HepG2 (cell line): ENCODE results near the gene SLC7A8. TPM values are rescaled to one million over a fixed set of nuclear protein-coding genes. Genes with fewer than 3 reads are reported as not detected.

Experiments used
- CENPX ChIP-seq: sonication (generic); formaldehyde crosslinking; IDR thresholded peaks from 2 replicates; pipeline ENCODE4 v1.9.0; 2021; ENCODE audit warnings: mild to moderate bottlenecking, missing genetic modification reagents, moderate library complexity
- FOXO4 ChIP-seq: sonication (generic); formaldehyde crosslinking; conservative IDR thresholded peaks from 2 replicates; pipeline ENCODE4 v1.8.1; 2023; ENCODE audit warnings: missing genetic modification reagents
- HDAC1 ChIP-seq: sonication (generic); formaldehyde crosslinking; IDR thresholded peaks from 2 replicates; pipeline ENCODE4 v1.5.1; 2020; ENCODE audit warnings: mild to moderate bottlenecking, missing genetic modification reagents
- HNRNPL ChIP-seq: fragments of 200-400 bp; formaldehyde crosslinking; IDR thresholded peaks from 2 replicates; pipeline ENCODE4 v1.6.1; 2017; ENCODE audit warnings: mild to moderate bottlenecking, low read depth, low read length
- MEF2D ChIP-seq: sonication (generic); formaldehyde crosslinking; IDR thresholded peaks from 2 replicates; pipeline ENCODE4 v1.5.1; 2020; ENCODE audit warnings: mild to moderate bottlenecking, missing genetic modification reagents
- MEIS1 ChIP-seq: sonication (generic); formaldehyde crosslinking; IDR thresholded peaks from 2 replicates; pipeline ENCODE4 v1.9.0; 2021; ENCODE audit warnings: mild to moderate bottlenecking, missing genetic modification reagents, moderate library complexity, borderline replicate concordance
- NR2F6 ChIP-seq, 2 experiments: IDR thresholded peaks; 2 replicates each; pipeline ENCODE4 v1.6.1; 2016; ENCODE audit warnings: antibody characterized with exemption in 1 of 2, mild to moderate bottlenecking in 1 of 2
- PHF20 ChIP-seq: sonication (generic); formaldehyde crosslinking; IDR thresholded peaks from 2 replicates; pipeline ENCODE4 v1.5.0; 2020; ENCODE audit warnings: mild to moderate bottlenecking, missing genetic modification reagents
- SMARCE1 ChIP-seq: fragments of 450-650 bp; IDR thresholded peaks from 2 replicates; pipeline ENCODE4 v1.6.1; 2017; ENCODE audit warnings: borderline replicate concordance
- SRY ChIP-seq: sonication (generic); formaldehyde crosslinking; IDR thresholded peaks from 2 replicates; pipeline ENCODE4 v1.8.0; 2022; ENCODE audit warnings: mild to moderate bottlenecking, missing genetic modification reagents
- STAG1 ChIP-seq: sonication (generic); formaldehyde crosslinking; IDR thresholded peaks from 2 replicates; pipeline ENCODE4 v1.4.0; 2020; ENCODE audit warnings: missing genetic modification reagents
- TBL1XR1 ChIP-seq: fragments of 150-350 bp; IDR thresholded peaks from 2 replicates; pipeline ENCODE4 v1.6.1; 2014; ENCODE audit warnings: borderline replicate concordance, low read length; ENCODE audit not compliant: partially characterized antibody
- ZBTB20 ChIP-seq: sonication (generic); formaldehyde crosslinking; IDR thresholded peaks from 2 replicates; pipeline ENCODE4 v1.8.1; 2023; ENCODE audit warnings: missing genetic modification reagents, low read depth, mild to moderate bottlenecking, borderline replicate concordance
- ZBTB3 ChIP-seq: sonication (generic); formaldehyde crosslinking; IDR thresholded peaks from 2 replicates; pipeline ENCODE4 v1.4.0; 2020; ENCODE audit warnings: low read depth, mild to moderate bottlenecking, moderate library complexity, missing genetic modification reagents, borderline replicate concordance
- ZFYVE20 ChIP-seq: sonication (generic); formaldehyde crosslinking; IDR thresholded peaks from 2 replicates; pipeline ENCODE4 v1.8.0; 2023; ENCODE audit warnings: low read depth, mild to moderate bottlenecking, moderate library complexity, missing genetic modification reagents, borderline replicate concordance
- ZGPAT ChIP-seq: IDR thresholded peaks from 2 replicates; pipeline ENCODE4 v1.6.1; 2016; ENCODE audit warnings: mild to moderate bottlenecking
- ZNF326 ChIP-seq: sonication (generic); formaldehyde crosslinking; IDR thresholded peaks from 2 replicates; pipeline ENCODE4 v1.4.0; 2020; ENCODE audit warnings: missing genetic modification reagents, borderline replicate concordance
- ZNF546 ChIP-seq: sonication (generic); formaldehyde crosslinking; conservative IDR thresholded peaks from 2 replicates; pipeline ENCODE4 v1.8.1; 2023; ENCODE audit warnings: mild to moderate bottlenecking, missing genetic modification reagents
- polyA plus RNA-seq, 8 experiments: library from polyadenylated mRNA; depleted of rRNA in 3 of 8; stranded (reverse) in 7 of 8; unstranded in 1 of 8; fragments of >200 nt; fragmentation: Illumina TruSeq in 4 of 8; extraction: Trizol in 4 of 8; gene quantifications; 2 replicates each; pipeline versions ENCODE4 v1.2.1 to v1.2.3, GENCODE V29; 2011 to 2016; ENCODE audit warnings: low read depth in 4 of 8, missing spikeins in 1 of 8, mixed read lengths in 1 of 8; ENCODE audit not compliant: insufficient read depth in 1 of 8
- total RNA-seq, 5 experiments: library from RNA; depleted of rRNA; stranded (reverse); fragments of >200 nt; fragmentation: Illumina TruSeq; extraction: Trizol; gene quantifications; 2 replicates each; pipeline ENCODE4 v1.2.3, GENCODE V29; 2016; ENCODE audit warnings: low read depth in 1 of 5
- TF ChIP-seq, protein P1 (sequence below): sonication (generic); formaldehyde crosslinking; IDR thresholded peaks from 2 replicates; pipeline ENCODE4 v1.5.0; 2020; ENCODE audit warnings: missing genetic modification reagents
- TF ChIP-seq, protein P2 (sequence below): sonication (generic); formaldehyde crosslinking; IDR thresholded peaks from 2 replicates; pipeline ENCODE4 v1.5.0; 2020; ENCODE audit warnings: mild to moderate bottlenecking, missing genetic modification reagents
- TF ChIP-seq, protein P3 (sequence below): sonication (generic); formaldehyde crosslinking; IDR thresholded peaks from 2 replicates; pipeline ENCODE4 v1.4.0; 2020; ENCODE audit warnings: missing genetic modification reagents

The SLC7A8 gene
- total and polyA plus RNA-seq, 2 of the 13 experiments (the other 11 are each of a cell fraction or from before 2014, with no cell fraction given) = 0.25 TPM; not detected in 1

GRCh38 chr14:23094666-23095195 is 88.7 kb downstream of the SLC7A8 start, which contains the start of gene ACIN1 (continued):
- TF ChIP-seq ZGPAT (CRISPR knock-in tag) = peak; percentile 97
- TF ChIP-seq ZBTB20 (CRISPR knock-in tag) = peak; percentile 91
- TF ChIP-seq FOXO4 (CRISPR knock-in tag) = peak; percentile 99
- TF ChIP-seq ZNF326 (CRISPR knock-in tag) = peak; percentile 44; the same call in 1 of the 2 replicates
- peak; percentile 96 for TF ChIP-seq MEF2D (CRISPR knock-in tag)
- TF ChIP-seq ZBTB3 = no peak; the same call in none of the 2 replicates
- TF ChIP-seq, protein P1, sequence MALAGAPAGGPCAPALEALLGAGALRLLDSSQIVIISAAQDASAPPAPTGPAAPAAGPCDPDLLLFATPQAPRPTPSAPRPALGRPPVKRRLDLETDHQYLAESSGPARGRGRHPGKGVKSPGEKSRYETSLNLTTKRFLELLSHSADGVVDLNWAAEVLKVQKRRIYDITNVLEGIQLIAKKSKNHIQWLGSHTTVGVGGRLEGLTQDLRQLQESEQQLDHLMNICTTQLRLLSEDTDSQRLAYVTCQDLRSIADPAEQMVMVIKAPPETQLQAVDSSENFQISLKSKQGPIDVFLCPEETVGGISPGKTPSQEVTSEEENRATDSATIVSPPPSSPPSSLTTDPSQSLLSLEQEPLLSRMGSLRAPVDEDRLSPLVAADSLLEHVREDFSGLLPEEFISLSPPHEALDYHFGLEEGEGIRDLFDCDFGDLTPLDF (CRISPR knock-in tag) = peak; percentile 88
- no peak; the same call in 1 of the 2 replicates for TF ChIP-seq STAG1 (CRISPR knock-in tag)
- TF ChIP-seq ZNF546 = peak; percentile 99
- no peak for TF ChIP-seq TBL1XR1
- TF ChIP-seq, protein P2, sequence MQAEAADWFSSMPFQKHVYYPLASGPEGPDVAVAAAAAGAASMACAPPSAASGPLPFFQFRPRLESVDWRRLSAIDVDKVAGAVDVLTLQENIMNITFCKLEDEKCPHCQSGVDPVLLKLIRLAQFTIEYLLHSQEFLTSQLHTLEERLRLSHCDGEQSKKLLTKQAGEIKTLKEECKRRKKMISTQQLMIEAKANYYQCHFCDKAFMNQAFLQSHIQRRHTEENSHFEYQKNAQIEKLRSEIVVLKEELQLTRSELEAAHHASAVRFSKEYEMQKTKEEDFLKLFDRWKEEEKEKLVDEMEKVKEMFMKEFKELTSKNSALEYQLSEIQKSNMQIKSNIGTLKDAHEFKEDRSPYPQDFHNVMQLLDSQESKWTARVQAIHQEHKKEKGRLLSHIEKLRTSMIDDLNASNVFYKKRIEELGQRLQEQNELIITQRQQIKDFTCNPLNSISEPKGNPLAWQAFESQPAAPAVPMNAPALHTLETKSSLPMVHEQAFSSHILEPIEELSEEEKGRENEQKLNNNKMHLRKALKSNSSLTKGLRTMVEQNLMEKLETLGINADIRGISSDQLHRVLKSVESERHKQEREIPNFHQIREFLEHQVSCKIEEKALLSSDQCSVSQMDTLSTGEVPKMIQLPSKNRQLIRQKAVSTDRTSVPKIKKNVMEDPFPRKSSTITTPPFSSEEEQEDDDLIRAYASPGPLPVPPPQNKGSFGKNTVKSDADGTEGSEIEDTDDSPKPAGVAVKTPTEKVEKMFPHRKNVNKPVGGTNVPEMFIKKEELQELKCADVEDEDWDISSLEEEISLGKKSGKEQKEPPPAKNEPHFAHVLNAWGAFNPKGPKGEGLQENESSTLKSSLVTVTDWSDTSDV (CRISPR knock-in tag) = peak; percentile 89; the same call in 1 of the 2 replicates
- TF ChIP-seq, protein P3, sequence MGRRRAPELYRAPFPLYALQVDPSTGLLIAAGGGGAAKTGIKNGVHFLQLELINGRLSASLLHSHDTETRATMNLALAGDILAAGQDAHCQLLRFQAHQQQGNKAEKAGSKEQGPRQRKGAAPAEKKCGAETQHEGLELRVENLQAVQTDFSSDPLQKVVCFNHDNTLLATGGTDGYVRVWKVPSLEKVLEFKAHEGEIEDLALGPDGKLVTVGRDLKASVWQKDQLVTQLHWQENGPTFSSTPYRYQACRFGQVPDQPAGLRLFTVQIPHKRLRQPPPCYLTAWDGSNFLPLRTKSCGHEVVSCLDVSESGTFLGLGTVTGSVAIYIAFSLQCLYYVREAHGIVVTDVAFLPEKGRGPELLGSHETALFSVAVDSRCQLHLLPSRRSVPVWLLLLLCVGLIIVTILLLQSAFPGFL (CRISPR knock-in tag) = peak; percentile 96
- TF ChIP-seq HDAC1 (CRISPR knock-in tag) = peak; percentile 88
- TF ChIP-seq SMARCE1 = no peak
- peak; percentile 97 for TF ChIP-seq MEIS1
- TF ChIP-seq HNRNPL = peak; percentile 85; the same call in 1 of the 2 replicates
- TF ChIP-seq PHF20 (CRISPR knock-in tag) = no peak
- no peak for TF ChIP-seq NR2F6 (IDR thresholded peaks at IDR 0.05)
- peak; percentile 51 for TF ChIP-seq NR2F6 (CRISPR knock-in tag; IDR thresholded peaks at IDR 0.05)
- peak; percentile 96 for TF ChIP-seq SRY
- no peak for TF ChIP-seq CENPX (CRISPR knock-in tag)
- TF ChIP-seq ZFYVE20 = 0 out of 2 replicates have a peak, but pooled peaks have one; percentile 86
